ENCODE data around the gene RFX8.

- TF ChIP-seq CTCF (IDR thresholded peaks at IDR 0.05) (no peak), POLR2A (IDR thresholded peaks at IDR 0.05) (no peak)
Observed at GRCh38 chr2:101478181-101479001, 3.5 kb upstream of the RFX8 start.

Data from lower leg skin (tissue), 3 donors.